ENCODE data around the gene CPB2.
A peak's percentile ranks its signal among the peaks of the same experiment; 100 is the strongest.

The CPB2 gene

GRCh38 chr13:46126552-46127357, 21.9 kb upstream of the CPB2 start:
- DNase-seq = peak; percentile 50

GRCh38 chr13:46126056-46126455, 21.2 kb upstream of the CPB2 start:
- no peak for DNase-seq

- no peak for DNase-seq
These were observed 20.4 kb upstream of the CPB2 start for GRCh38 chr13:46124967-46125933.

GRCh38 chr13:46124531-46124966, 19.7 kb upstream of the CPB2 start:
- no peak for DNase-seq

- DNase-seq = no peak
These were observed 17.5 kb upstream of the CPB2 start for GRCh38 chr13:46122304-46122703.

- DNase-seq = no peak
These were observed 16.8 kb upstream of the CPB2 start for GRCh38 chr13:46121597-46122163.

- DNase-seq = no peak
These were observed 16.2 kb upstream of the CPB2 start for GRCh38 chr13:46121033-46121432.

- no peak for DNase-seq
These were observed 15.2 kb upstream of the CPB2 start for GRCh38 chr13:46119883-46120614.

- no peak for DNase-seq
These were observed 12.0 kb upstream of the CPB2 start for GRCh38 chr13:46116653-46117502.

- DNase-seq = no peak
These were observed 9.8 kb upstream of the CPB2 start for GRCh38 chr13:46114613-46115012.

GRCh38 chr13:46113596-46113995, 8.8 kb upstream of the CPB2 start:
- DNase-seq = no peak

- no peak for DNase-seq
These were observed 6.3 kb upstream of the CPB2 start for GRCh38 chr13:46111151-46111550.

GRCh38 chr13:46109451-46109850, 4.6 kb upstream of the CPB2 start:
- DNase-seq = no peak

GRCh38 chr13:46106839-46107371, 2.1 kb upstream of the CPB2 start:
- no peak for DNase-seq

- no peak for DNase-seq
These were observed 1.8 kb downstream of the CPB2 start for GRCh38 chr13:46103037-46103436.

- DNase-seq = no peak
These were observed 2.6 kb downstream of the CPB2 start for GRCh38 chr13:46102255-46102605.

GRCh38 chr13:46101484-46102254, 3.2 kb downstream of the CPB2 start:
- no peak for DNase-seq

GRCh38 chr13:46101002-46101401, 3.8 kb downstream of the CPB2 start:
- DNase-seq = no peak

GRCh38 chr13:46100191-46100815, 4.5 kb downstream of the CPB2 start:
- no peak for DNase-seq

GRCh38 chr13:46097663-46098062, 7.2 kb downstream of the CPB2 start:
- DNase-seq = no peak

All from NCI-H2081 treated with DMSO at 0.1 percent for 48 hours (cell line).